ENCODE data around the gene AP3B1.

The AP3B1 gene

GRCh38 chr5:78287833-78288232 is 6.7 kb downstream of the AP3B1 start:
- FAIRE-seq, result no peak

DNA sequence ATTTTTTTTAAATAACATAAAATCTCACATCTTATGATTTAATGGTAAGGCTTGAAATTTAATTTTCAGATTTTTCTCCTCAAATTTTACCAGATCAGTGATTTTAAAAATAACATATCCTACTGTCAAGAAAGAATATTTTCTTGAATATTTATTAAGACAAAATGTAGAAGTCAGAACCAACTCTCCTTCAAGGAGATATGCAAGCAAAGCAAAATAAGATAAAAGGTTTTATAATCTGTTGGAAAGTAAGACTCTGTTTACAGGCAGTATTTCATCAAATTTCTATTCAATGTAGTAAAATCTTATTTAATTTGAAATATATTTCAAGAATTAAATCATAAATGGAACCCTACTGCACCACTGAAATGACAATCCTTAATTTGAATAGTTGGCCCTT is 7.3 kb downstream of the AP3B1 start:
- peak; percentile 70 for FAIRE-seq

DNA sequence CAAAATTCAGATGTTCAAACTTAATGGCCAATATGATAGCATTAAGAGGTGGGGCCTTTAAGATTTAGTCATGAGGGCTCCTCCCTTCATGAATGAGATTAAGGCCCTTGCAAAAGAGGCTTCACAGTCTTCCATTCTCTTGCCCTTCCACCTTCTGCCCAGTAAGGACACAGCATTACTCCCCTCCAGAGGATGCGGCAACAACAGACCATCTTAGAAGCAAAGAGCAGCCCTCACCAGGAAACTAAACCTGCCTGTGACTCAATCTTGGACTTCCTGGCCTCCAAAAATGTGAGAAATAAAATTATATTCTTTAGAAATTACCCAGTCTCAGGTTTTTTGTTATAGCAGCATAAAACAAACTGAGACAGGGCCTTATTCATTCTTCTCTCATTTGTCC is 8.2 kb downstream of the AP3B1 start:
- FAIRE-seq, result no peak

- no peak for FAIRE-seq
Observed at GRCh38 chr5:78283802-78284201, 10.7 kb downstream of the AP3B1 start.

DNA sequence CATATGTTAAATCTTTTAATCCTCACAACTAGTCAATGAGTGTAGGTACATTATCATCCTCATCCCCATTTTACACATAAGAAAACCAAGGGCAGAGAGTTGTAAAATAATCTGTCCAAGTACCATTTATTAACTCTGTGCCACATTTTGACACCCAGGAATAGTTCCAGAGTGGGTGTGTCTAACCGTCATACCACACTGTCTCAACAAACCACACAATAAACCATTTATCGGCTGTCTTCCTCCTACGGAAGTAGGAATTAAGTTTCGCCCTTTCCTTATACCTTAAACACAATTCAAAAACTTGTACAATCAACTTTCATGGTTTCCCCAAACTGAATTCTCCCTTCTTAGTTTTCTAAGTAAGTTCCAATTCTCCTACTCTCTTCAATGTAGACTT is 11.4 kb downstream of the AP3B1 start:
- FAIRE-seq, result no peak

GRCh38 chr5:78280261-78280660 is 14.2 kb downstream of the AP3B1 start:
- FAIRE-seq, result no peak

DNA sequence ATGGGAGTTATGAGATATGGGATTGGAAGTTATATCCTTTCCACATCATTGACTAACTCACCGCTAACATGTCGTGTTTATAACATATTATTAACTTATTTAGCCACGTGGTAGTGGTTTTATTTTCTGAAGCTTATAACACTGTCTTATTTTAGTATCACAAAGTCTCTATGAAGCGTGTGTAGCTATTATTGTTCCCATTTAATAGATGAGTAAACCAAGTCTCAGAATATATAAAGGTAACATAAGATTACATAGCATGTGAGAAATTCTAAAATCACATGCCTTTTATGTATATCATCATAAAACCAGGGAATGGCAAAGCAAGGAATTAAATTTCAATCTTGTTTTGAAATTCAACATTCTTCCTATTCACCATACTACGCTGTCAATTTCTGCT is 15.3 kb downstream of the AP3B1 start:
- FAIRE-seq, result no peak

GRCh38 chr5:78277715-78278114 is 16.8 kb downstream of the AP3B1 start:
- no peak for FAIRE-seq

DNA sequence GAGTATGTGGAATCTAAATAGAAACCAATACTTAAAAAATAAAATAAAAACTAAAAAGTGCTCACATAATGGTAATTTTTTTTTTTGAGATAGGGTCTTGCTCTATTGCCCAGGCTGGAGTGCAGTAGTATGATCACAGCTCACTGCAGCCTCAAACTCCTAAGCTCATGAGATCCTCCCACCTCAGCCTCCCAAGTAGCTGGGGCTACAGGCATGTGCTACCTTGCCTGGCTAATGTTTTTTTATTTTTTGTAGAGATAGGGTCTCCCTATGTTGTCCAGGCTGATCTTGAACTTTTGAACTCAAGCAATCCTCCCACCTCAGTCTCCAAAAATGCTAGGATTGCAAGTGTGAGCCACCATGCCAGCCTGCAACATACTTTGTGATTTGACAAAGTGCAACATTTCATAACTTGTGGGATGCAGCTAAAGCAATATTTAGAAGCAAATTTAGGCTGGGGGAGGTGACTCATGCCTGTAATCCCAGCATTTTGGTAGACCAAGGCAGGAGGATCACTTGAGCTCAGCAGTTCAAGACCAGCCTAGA is 18.4 kb downstream of the AP3B1 start:
- FAIRE-seq, result no peak

- no peak for FAIRE-seq
Observed at GRCh38 chr5:78274540-78275197, 19.8 kb downstream of the AP3B1 start.

DNA sequence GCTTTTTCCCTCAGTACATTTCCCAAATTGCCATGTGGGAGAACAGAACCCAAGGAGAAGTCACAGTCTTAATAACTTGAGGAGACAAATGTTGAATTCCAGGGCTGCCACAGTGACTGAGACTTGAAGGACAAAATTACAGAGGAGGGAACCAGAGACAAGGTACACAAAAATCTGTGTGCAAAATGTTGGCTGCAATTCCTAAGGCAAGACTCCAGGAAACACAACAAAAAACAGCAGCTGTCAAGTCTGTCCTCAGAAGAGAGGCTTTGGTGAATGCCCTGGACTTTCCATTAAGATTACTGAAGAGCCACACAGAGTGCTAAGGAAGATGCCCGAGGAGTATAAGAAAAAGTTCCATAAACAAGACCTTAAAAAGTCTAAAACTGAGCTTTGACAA is 21.1 kb downstream of the AP3B1 start:
- FAIRE-seq, result no peak

- FAIRE-seq, result no peak
Observed at GRCh38 chr5:78271766-78272165, 22.7 kb downstream of the AP3B1 start.

DNA sequence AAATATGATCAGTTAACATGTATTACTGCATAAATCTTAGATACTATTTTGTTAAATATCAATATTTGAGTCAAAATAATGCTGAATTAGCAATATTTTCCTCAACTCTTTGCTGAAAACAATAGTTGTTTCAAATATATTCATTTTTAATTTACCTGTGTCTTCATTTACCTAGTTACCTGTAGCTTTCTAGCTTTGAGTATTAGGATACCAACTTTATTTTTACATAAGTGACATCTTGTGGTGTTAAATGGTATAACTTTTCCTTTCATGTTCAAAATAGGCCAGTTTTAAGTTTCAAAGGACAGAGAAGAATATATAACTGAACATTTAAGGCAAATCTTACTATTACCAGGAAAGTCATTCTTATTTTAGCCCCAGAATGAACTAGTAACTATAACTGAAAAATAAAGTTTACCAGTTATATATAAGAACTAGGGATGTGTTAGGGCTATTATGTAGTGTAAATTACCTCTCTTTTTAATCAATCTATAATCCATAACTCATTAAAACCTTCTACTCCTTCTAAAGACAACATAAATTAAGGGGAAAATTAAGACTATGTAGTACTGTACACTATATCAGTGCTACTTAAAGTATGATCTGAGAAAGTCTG is 25.3 kb downstream of the AP3B1 start:
- peak; percentile 88 for FAIRE-seq

- no peak for FAIRE-seq
Observed at GRCh38 chr5:78268356-78268755, 26.1 kb downstream of the AP3B1 start.

- FAIRE-seq, result no peak
Observed at GRCh38 chr5:78265163-78265562, 29.3 kb downstream of the AP3B1 start.

- no peak for FAIRE-seq
Observed at GRCh38 chr5:78264600-78264999, 29.9 kb downstream of the AP3B1 start.

GRCh38 chr5:78260771-78261170 is 33.7 kb downstream of the AP3B1 start:
- no peak for FAIRE-seq

DNA sequence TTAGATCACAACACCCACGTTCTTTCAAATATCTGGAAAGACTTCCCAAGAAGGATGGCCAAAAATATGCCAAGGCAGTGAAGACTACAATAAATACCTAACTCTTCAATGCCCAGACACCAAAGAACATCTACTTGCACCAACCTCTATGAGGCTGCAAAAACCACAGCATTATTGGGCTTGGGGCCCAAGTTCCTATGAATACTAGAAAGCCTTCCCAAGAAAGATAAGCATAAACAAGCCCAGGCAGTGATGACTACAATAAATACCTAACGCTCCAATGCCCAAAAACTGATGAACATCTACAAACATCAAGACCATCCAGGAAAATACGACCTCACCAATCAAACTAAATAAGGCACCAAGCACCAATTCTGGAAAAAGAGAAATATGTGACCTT is 41.3 kb downstream of the AP3B1 start:
- no peak for FAIRE-seq

GRCh38 chr5:78252715-78253114 is 41.8 kb downstream of the AP3B1 start:
- no peak for FAIRE-seq

GRCh38 chr5:78251663-78252284 is 42.7 kb downstream of the AP3B1 start:
- FAIRE-seq, result no peak

GRCh38 chr5:78245136-78245535 is 49.4 kb downstream of the AP3B1 start:
- FAIRE-seq, result no peak

- no peak for FAIRE-seq
Observed at GRCh38 chr5:78243639-78244038, 50.9 kb downstream of the AP3B1 start.

DNA sequence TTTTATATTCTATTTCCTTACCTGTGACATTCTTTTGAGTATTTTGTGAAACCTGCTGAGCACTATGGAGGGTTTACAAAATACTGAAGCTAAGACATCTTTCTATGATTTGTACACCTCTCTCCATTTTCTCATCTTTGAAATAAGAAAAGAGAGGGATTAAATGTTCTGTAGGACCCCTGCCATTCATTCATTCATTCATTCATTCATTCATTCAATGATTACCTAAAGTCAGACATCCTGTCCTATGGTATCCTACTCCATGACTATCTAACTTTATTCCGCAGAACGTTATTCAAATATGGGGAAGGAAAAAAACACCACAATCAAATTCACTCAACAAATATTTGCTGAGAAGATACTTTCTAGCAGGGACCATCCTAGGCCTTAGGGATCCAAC is 51.4 kb downstream of the AP3B1 start:
- FAIRE-seq, result no peak

- no peak for FAIRE-seq
Observed at GRCh38 chr5:78242001-78242400, 52.5 kb downstream of the AP3B1 start.

All from endometrium (tissue), 2 donors.